DND-41 (cell line): ENCODE results near the gene RELL1.

Experiments
- EZH2 ChIP-seq: IDR thresholded peaks from 3 replicates; pipeline ENCODE4 v1.6.1; 2012; ENCODE audit warnings: borderline replicate concordance, low read depth, mild to moderate bottlenecking, moderate library complexity, low read length, inconsistent platforms; ENCODE audit not compliant: severe bottlenecking
- TF ChIP-seq, protein P1 (sequence below): IDR thresholded peaks from 2 replicates; pipeline ENCODE4 v1.5.1; 2012; ENCODE audit warnings: borderline replicate concordance, low read length, moderate library complexity, mild to moderate bottlenecking; ENCODE audit not compliant: poor library complexity, severe bottlenecking; ENCODE audit errors: extremely low read depth

DNA sequence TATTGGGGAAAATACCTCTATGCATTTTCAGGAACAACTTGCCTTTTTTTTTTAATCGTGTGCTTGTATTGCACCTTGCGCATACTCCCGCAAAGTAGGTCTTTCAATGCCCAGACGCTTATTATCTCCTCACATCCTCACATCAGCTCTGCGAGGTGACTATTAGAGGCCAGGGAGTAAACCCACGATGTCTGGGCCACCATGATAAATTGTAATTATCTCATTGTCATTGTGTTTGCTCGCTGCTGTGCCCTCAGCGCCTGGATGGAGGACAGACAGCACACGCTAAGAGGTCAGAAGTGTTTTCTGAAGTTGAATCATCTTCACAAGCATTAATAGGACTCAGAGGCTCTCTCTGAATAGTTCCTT is 1.0 kb upstream of the RELL1 start:
- TF ChIP-seq, protein P1, sequence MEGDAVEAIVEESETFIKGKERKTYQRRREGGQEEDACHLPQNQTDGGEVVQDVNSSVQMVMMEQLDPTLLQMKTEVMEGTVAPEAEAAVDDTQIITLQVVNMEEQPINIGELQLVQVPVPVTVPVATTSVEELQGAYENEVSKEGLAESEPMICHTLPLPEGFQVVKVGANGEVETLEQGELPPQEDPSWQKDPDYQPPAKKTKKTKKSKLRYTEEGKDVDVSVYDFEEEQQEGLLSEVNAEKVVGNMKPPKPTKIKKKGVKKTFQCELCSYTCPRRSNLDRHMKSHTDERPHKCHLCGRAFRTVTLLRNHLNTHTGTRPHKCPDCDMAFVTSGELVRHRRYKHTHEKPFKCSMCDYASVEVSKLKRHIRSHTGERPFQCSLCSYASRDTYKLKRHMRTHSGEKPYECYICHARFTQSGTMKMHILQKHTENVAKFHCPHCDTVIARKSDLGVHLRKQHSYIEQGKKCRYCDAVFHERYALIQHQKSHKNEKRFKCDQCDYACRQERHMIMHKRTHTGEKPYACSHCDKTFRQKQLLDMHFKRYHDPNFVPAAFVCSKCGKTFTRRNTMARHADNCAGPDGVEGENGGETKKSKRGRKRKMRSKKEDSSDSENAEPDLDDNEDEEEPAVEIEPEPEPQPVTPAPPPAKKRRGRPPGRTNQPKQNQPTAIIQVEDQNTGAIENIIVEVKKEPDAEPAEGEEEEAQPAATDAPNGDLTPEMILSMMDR = no peak
- TF ChIP-seq EZH2 = no peak
